Tibial artery (tissue), 4 donors: Measurements from ENCODE around the gene TMIE.

Experiments used
- DNase-seq, 2 donors: peaks; one replicate each; pipeline ENCODE4 v3.0.0-alpha.2; 2019
- H3K27ac ChIP-seq, 2 donors: fragments of 200-600 bp; sonication (generic) in 1 of 2; 1 replicate in 1 of 2; 2 replicates in 1 of 2; pipeline ENCODE4 v1.5.1; 2018 to 2019; ENCODE audit warnings: mild to moderate bottlenecking in 1 of 2
- H3K27me3 ChIP-seq, 2 donors: fragments of 200-600 bp; sonication (generic) in 1 of 2; one replicate each; pipeline versions ENCODE4 v1.5.1 to v1.6.0; 2016 to 2019
- H3K36me3 ChIP-seq, 3 donors: fragments of 200-600 bp; sonication (generic) in 2 of 3; one replicate each; pipeline ENCODE4 v1.5.1; 2016 to 2019; ENCODE audit warnings: mild to moderate bottlenecking in 2 of 3
- H3K4me1 ChIP-seq, 4 donors: fragments of 200-600 bp; sonication (generic) in 2 of 4; 1 replicate in 3 of 4; 2 replicates in 1 of 4; pipeline ENCODE4 v1.5.1; 2016 to 2019
- H3K4me3 ChIP-seq, 2 donors: fragments of 200-600 bp; sonication (generic) in 1 of 2; 1 replicate in 1 of 2; 2 replicates in 1 of 2; pipeline ENCODE4 v1.5.1; 2018 to 2019; ENCODE audit warnings: mild to moderate bottlenecking in 2 of 2
- H3K9me3 ChIP-seq, 3 donors: fragments of 200-600 bp; sonication (generic) in 1 of 3; one replicate each; pipeline ENCODE4 v1.5.1; 2016 to 2019
- intact Hi-C: fragments of 100-400 bp; cut with DNase I; formaldehyde crosslinking; loops from one replicate; pipeline ENCODE4 v1.15.0; 2023; ENCODE audit warnings: low total_unique reads
- TF ChIP-seq, protein P1 (sequence below), 2 experiments: fragments of 200-600 bp in 1 of 2; fragments of 450-650 bp in 1 of 2; IDR thresholded peaks; one replicate each; pipeline ENCODE4 v1.5.1; 2017 to 2019; ENCODE audit warnings: antibody characterized with exemption in 2 of 2, mild to moderate bottlenecking in 1 of 2, moderate library complexity in 1 of 2

The TMIE gene

DNA sequence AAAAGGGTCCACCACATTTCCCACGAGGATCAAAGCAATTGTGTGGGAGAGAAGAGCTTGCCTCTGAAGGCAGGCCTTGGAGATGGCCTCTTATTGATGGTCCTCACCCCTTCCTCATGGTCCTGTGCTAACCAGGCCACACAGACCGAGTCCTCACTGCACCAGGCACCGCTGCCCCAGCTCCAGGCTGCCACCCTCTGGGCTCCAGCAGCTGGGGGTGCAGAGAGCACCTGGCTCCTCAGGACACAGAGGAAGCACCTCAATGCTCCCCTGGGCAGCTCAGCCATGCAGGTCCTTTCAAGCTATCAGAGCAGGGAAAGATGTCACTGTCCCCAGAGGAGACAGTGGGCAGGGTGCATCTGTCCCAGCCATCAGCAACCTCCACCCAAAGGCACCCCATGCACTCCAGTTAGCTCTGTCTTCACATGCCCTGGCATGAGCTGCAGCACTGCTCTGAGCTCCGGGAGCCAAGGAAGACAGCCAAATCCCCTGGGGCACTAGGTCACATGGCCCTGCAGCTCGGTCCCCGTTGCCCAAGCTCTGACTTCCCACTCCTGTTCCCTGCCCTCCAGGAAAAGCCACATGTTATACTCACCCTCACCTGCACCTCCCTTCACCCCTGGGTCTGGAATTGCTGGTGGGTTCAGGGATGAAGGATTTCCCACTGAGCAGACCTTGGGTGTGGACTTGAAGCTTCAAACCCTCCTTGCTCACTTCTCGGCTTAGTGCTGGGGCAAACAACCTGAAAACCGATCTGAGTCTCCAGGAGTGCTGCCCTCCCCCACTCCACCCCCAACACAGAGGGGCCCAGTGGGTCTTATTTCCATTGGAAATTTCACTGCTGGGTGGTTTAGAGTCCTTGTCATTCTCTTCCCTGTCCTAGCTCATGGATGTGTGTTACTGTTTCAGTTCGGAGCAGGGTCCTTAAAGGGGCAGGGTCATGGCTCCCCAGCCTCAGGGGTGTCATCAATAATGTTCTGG lies 40.4 kb upstream of the TMIE start:
- no peaks in the 10 kb centered on the region for H3K9me3 ChIP-seq
- intact Hi-C loops = no loop called here
- no peak overlapping the region for H3K27ac ChIP-seq
- H3K4me3 ChIP-seq = no peak overlapping the region
- peaks cover 0 to 9% of the 10 kb centered on the region in 2 donors for H3K27me3 ChIP-seq
- TF ChIP-seq, protein P1, sequence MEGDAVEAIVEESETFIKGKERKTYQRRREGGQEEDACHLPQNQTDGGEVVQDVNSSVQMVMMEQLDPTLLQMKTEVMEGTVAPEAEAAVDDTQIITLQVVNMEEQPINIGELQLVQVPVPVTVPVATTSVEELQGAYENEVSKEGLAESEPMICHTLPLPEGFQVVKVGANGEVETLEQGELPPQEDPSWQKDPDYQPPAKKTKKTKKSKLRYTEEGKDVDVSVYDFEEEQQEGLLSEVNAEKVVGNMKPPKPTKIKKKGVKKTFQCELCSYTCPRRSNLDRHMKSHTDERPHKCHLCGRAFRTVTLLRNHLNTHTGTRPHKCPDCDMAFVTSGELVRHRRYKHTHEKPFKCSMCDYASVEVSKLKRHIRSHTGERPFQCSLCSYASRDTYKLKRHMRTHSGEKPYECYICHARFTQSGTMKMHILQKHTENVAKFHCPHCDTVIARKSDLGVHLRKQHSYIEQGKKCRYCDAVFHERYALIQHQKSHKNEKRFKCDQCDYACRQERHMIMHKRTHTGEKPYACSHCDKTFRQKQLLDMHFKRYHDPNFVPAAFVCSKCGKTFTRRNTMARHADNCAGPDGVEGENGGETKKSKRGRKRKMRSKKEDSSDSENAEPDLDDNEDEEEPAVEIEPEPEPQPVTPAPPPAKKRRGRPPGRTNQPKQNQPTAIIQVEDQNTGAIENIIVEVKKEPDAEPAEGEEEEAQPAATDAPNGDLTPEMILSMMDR (IDR thresholded peaks at IDR 0.05) = no peak
- H3K36me3 ChIP-seq = no peaks in the 10 kb centered on the region
- peaks cover 0 to 24% (median 0%) of the 10 kb centered on the region in 4 donors for H3K4me1 ChIP-seq
- peak in 1 of 2 donors; percentile 56 for DNase-seq

DNA sequence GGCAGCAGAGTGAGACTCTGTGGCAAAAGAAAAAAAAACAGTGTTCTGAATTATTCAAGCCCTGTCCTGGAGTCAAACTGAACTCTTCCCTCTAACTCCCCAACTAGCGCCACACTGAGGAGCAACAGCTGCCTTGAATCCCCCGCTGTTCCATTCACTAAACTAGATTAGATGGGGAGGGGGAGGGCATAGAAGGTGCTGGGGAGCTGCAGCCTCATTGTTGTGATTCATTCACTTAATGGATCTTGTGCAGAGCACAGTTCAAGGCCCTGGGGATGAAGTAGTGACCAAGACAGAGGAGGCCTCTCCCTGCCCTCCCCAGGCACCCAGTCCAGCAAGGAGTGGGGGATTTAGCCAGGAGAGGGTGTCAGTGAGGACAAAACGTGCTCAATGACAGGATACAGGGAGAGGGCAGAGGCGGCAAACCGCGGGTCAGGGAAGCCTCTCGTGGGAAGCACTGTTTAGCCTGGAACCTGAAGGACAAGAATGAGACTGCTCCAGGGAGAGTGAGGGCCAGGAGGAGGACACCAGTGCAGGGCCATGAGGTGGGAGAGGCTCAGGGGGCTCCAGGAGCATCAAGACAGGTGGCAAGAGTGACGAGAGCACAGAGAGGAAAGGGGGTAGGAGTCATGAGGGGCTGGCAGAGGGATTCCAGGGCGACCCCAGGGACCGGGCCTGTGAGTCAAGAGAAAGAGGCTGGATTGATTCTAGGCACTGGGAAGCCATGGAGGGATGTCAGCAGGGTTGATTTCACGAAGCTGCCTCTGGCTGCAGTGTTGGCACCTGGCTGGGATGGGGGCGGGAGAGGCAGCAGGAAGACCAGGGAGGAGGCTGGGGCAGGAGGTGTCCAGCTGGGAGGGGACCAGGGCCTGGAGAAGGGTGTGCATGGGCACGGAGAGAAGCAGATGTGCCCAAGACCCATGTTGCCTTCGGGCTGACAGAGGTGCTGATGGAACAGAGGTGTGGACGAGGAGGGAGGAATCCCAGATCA lies 39.1 kb upstream of the TMIE start:
- H3K9me3 ChIP-seq = no peaks in the 10 kb centered on the region
- no peak overlapping the region for H3K27ac ChIP-seq
- TF ChIP-seq, protein P1 (IDR thresholded peaks at IDR 0.05) = no peak
- peaks cover 0 to 12% of the 10 kb centered on the region in 2 donors for H3K27me3 ChIP-seq
- no peak for DNase-seq
- peaks cover 0 to 24% (median 0%) of the 10 kb centered on the region in 4 donors for H3K4me1 ChIP-seq
- no peaks in the 10 kb centered on the region for H3K36me3 ChIP-seq
- intact Hi-C loops = no loop called here
- H3K4me3 ChIP-seq = no peak overlapping the region

DNA sequence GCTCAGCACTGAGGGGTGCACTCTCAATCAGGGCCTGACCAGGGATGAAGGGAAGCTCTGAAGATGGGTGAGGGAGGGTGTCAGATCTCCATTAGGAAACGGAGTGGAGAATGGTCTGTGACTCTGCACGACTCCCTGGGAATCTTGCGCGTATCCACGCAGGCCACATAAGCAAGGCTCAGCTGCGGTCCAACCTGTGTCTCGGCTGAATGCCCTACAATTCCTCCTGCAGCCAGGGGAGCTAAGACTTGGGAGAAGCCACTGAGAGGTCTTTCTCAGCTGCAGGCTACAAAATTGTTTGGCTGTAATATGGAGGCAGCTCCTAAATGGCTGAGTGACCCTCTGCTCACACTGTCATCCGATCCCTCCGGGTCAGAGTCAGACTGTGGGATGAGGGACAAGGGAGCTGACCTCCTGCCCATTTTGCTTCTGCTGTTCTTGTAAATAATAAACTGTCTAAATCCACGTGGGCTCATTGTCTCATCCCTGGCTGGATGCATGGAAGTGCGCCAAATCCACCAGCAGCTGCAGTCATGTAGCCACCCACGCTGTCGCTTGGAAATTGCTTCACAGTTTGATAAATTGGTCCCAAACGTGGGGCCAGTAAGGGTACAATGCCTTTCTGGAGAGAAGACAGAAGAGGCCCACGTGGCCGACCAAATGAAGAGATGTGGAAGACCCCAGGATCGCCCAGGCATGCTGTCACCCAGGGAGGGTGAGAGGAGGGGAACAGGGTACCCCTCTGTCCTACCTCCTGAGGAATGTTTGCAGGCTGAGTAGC lies 38.2 kb upstream of the TMIE start:
- H3K27ac ChIP-seq = no peak overlapping the region
- TF ChIP-seq, protein P1 (IDR thresholded peaks at IDR 0.05) = no peak
- H3K4me1 ChIP-seq = peaks cover 0 to 24% (median 0%) of the 10 kb centered on the region in 4 donors
- H3K27me3 ChIP-seq = peaks cover 0 to 12% of the 10 kb centered on the region in 2 donors
- H3K9me3 ChIP-seq = no peaks in the 10 kb centered on the region
- no peaks in the 10 kb centered on the region for H3K36me3 ChIP-seq
- no peak overlapping the region for H3K4me3 ChIP-seq
- intact Hi-C loops = no loop called here
- no peak for DNase-seq

DNA sequence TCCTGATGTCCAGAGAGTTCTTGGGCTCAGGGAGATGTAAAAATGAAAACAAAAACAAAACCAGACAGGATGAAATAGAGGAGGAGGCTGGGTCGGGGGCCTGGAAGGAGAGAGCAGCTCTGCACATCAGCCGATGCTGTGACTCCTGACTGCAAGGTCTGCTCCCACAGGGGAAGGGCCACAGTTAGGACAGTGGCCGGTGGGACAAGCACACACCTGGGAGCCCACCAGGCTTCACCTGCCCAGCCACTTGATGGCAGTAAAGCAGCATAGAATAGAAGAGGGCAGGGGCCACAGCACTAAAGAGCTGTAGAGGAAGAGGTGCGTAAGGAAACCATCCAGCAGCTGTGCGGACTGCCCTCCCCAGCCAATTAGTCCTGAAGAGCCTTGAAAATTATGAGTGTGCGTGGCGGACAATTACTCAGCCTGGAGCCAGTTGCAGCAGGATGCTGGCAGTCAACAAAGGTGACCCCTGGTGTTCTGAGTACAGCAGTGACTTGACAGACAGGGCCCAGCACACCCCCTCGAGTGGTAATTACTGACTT lies 37.5 kb upstream of the TMIE start:
- no peak overlapping the region for H3K27ac ChIP-seq
- intact Hi-C loops = no loop called here
- H3K4me3 ChIP-seq = no peak overlapping the region
- H3K4me1 ChIP-seq = peaks cover 0 to 24% (median 0%) of the 10 kb centered on the region in 4 donors
- H3K27me3 ChIP-seq = peaks cover 0 to 12% of the 10 kb centered on the region in 2 donors
- no peaks in the 10 kb centered on the region for H3K9me3 ChIP-seq
- DNase-seq = no peak
- TF ChIP-seq, protein P1 (IDR thresholded peaks at IDR 0.05) = no peak
- H3K36me3 ChIP-seq = no peaks in the 10 kb centered on the region
